HG03442 (cell line): ENCODE measurements around the gene JPT2.

Experiments
- ATAC-seq: cut with Tn5 transposase; IDR thresholded peaks from one replicate; pipeline ENCODE4 v1.9.1; 2021; ENCODE audit warnings: mild to moderate bottlenecking, moderate library complexity; ENCODE audit not compliant: unreplicated experiment

JPT2 gene

GRCh38 chr16:1677942-1678499 lies at the start of gene JPT2:
JPT2 (plus strand) TSS chr16:1678279; CDS start chr16:1678313, 34 bp downstream.
- peak; percentile 91 for ATAC-seq

GRCh38 chr16:1630450-1631213 lies 47.4 kb upstream of the JPT2 start:
- ATAC-seq, result no peak

GRCh38 chr16:1631230-1631629 lies 46.8 kb upstream of the JPT2 start:
- no peak for ATAC-seq

GRCh38 chr16:1631931-1632637 lies 46.0 kb upstream of the JPT2 start:
- no peak for ATAC-seq

- no peak for ATAC-seq
These were observed 45.5 kb upstream of the JPT2 start for GRCh38 chr16:1632638-1632970.

GRCh38 chr16:1633310-1633709 lies 44.8 kb upstream of the JPT2 start:
- ATAC-seq, result no peak

- ATAC-seq, result no peak
These were observed 43.5 kb upstream of the JPT2 start for GRCh38 chr16:1634541-1634940.

GRCh38 chr16:1635070-1635469 lies 43.0 kb upstream of the JPT2 start:
- no peak for ATAC-seq

- no peak for ATAC-seq
These were observed 40.6 kb upstream of the JPT2 start for GRCh38 chr16:1637526-1637925.

GRCh38 chr16:1638757-1639156 lies 39.3 kb upstream of the JPT2 start:
- ATAC-seq, result no peak

- ATAC-seq, result no peak
These were observed 38.8 kb upstream of the JPT2 start for GRCh38 chr16:1639282-1639681.

- ATAC-seq, result no peak
These were observed 38.2 kb upstream of the JPT2 start for GRCh38 chr16:1639860-1640259.

- ATAC-seq, result no peak
These were observed 37.7 kb upstream of the JPT2 start for GRCh38 chr16:1640261-1640941.

GRCh38 chr16:1641261-1641660 lies 36.8 kb upstream of the JPT2 start:
- ATAC-seq, result no peak

- no peak for ATAC-seq
These were observed 35.9 kb upstream of the JPT2 start for GRCh38 chr16:1642148-1642547.

GRCh38 chr16:1642753-1643152 lies 35.3 kb upstream of the JPT2 start:
- ATAC-seq, result no peak

- no peak for ATAC-seq
These were observed 34.6 kb upstream of the JPT2 start for GRCh38 chr16:1643521-1643920.

GRCh38 chr16:1645914-1646525 lies 32.1 kb upstream of the JPT2 start:
- no peak for ATAC-seq

GRCh38 chr16:1647856-1648255 lies 30.2 kb upstream of the JPT2 start:
- no peak for ATAC-seq

- ATAC-seq, result no peak
These were observed 27.9 kb upstream of the JPT2 start for GRCh38 chr16:1650131-1650530.
